Tibial artery (tissue), 4 donors: ENCODE data around the gene PADI3.

Experiments used
- DNase-seq, 2 donors: peaks; one replicate each; pipeline ENCODE4 v3.0.0-alpha.2; 2019
- H3K27ac ChIP-seq, 2 donors: fragments of 200-600 bp; sonication (generic) in 1 of 2; 1 replicate in 1 of 2; 2 replicates in 1 of 2; pipeline ENCODE4 v1.5.1; 2018 to 2019; ENCODE audit warnings: mild to moderate bottlenecking in 1 of 2
- H3K27me3 ChIP-seq, 2 donors: fragments of 200-600 bp; sonication (generic) in 1 of 2; one replicate each; pipeline versions ENCODE4 v1.5.1 to v1.6.0; 2016 to 2019
- H3K36me3 ChIP-seq, 3 donors: fragments of 200-600 bp; sonication (generic) in 2 of 3; one replicate each; pipeline ENCODE4 v1.5.1; 2016 to 2019; ENCODE audit warnings: mild to moderate bottlenecking in 2 of 3
- H3K4me1 ChIP-seq, 4 donors: fragments of 200-600 bp; sonication (generic) in 2 of 4; 1 replicate in 3 of 4; 2 replicates in 1 of 4; pipeline ENCODE4 v1.5.1; 2016 to 2019
- H3K4me3 ChIP-seq, 2 donors: fragments of 200-600 bp; sonication (generic) in 1 of 2; 1 replicate in 1 of 2; 2 replicates in 1 of 2; pipeline ENCODE4 v1.5.1; 2018 to 2019; ENCODE audit warnings: mild to moderate bottlenecking in 2 of 2
- H3K9me3 ChIP-seq, 3 donors: fragments of 200-600 bp; sonication (generic) in 1 of 3; one replicate each; pipeline ENCODE4 v1.5.1; 2016 to 2019
- CTCF ChIP-seq, 2 experiments: fragments of 200-600 bp in 1 of 2; fragments of 450-650 bp in 1 of 2; IDR thresholded peaks; one replicate each; pipeline ENCODE4 v1.5.1; 2017 to 2019; ENCODE audit warnings: antibody characterized with exemption in 2 of 2, mild to moderate bottlenecking in 1 of 2, moderate library complexity in 1 of 2
- intact Hi-C: fragments of 100-400 bp; cut with DNase I; formaldehyde crosslinking; loops from one replicate; pipeline ENCODE4 v1.15.0; 2023; ENCODE audit warnings: low total_unique reads

PADI3 gene

GRCh38 chr1:17276568-17276967, 27.7 kb downstream of the PADI3 start:
- Histone ChIP-seq H3K4me1 (no peaks in the 10 kb centered on the region), H3K27me3 (peaks cover 0 to 62% of the 10 kb centered on the region in 2 donors), H3K36me3 (no peaks in the 10 kb centered on the region), H3K9me3 (no peaks in the 10 kb centered on the region), H3K4me3 (no peak overlapping the region), H3K27ac (no peak overlapping the region)
- TF ChIP-seq CTCF (IDR thresholded peaks at IDR 0.05) = no peak
- intact Hi-C loops = no loop called here
- DNase-seq = no peak

- H3K27ac ChIP-seq = no peak overlapping the region
- no peaks in the 10 kb centered on the region for H3K9me3 ChIP-seq
- H3K4me3 ChIP-seq = no peak overlapping the region
- H3K4me1 ChIP-seq = no peaks in the 10 kb centered on the region
- H3K36me3 ChIP-seq = no peaks in the 10 kb centered on the region
- TF ChIP-seq CTCF (IDR thresholded peaks at IDR 0.05) = no peak
- peaks cover 0 to 66% of the 10 kb centered on the region in 2 donors for H3K27me3 ChIP-seq
- intact Hi-C loops = no loop called here
- no peak for DNase-seq
Measured at GRCh38 chr1:17277511-17278159, 28.7 kb downstream of the PADI3 start.

- no peak for DNase-seq
- no peak for TF ChIP-seq CTCF (IDR thresholded peaks at IDR 0.05)
Measured at GRCh38 chr1:17278996-17279830, 30.3 kb downstream of the PADI3 start.

GRCh38 chr1:17280436-17280835, 31.5 kb downstream of the PADI3 start:
- no peak overlapping the region for H3K4me3 ChIP-seq
- intact Hi-C loops = no loop called here
- H3K4me1 ChIP-seq = no peaks in the 10 kb centered on the region
- no peaks in the 10 kb centered on the region for H3K9me3 ChIP-seq
- peaks cover 0 to 72% of the 10 kb centered on the region in 2 donors for H3K27me3 ChIP-seq
- no peak for DNase-seq
- no peaks in the 10 kb centered on the region for H3K36me3 ChIP-seq
- H3K27ac ChIP-seq = no peak overlapping the region
- TF ChIP-seq CTCF (IDR thresholded peaks at IDR 0.05) = no peak

More at GRCh38 chr1:17278996-17279830, 30.3 kb downstream of the PADI3 start:
- no peaks in the 10 kb centered on the region for H3K9me3 ChIP-seq
- H3K36me3 ChIP-seq = no peaks in the 10 kb centered on the region
- H3K27me3 ChIP-seq = peaks cover 0 to 69% of the 10 kb centered on the region in 2 donors
- intact Hi-C loops = no loop called here
- no peak overlapping the region for H3K27ac ChIP-seq
- H3K4me1 ChIP-seq = no peaks in the 10 kb centered on the region
- H3K4me3 ChIP-seq = no peak overlapping the region

GRCh38 chr1:17280894-17281293, 32.0 kb downstream of the PADI3 start:
- H3K4me3 ChIP-seq = no peak overlapping the region
- H3K27ac ChIP-seq = no peak overlapping the region
- no peaks in the 10 kb centered on the region for H3K4me1 ChIP-seq
- intact Hi-C loops = no loop called here
- DNase-seq = no peak
- peaks cover 0 to 71% of the 10 kb centered on the region in 2 donors for H3K27me3 ChIP-seq
- no peaks in the 10 kb centered on the region for H3K36me3 ChIP-seq
- no peak for TF ChIP-seq CTCF (IDR thresholded peaks at IDR 0.05)
- no peaks in the 10 kb centered on the region for H3K9me3 ChIP-seq
